ENCODE results near the gene CEP97. TPM values are rescaled to one million over a fixed set of nuclear protein-coding genes. Genes with fewer than 3 reads are reported as not detected.

Gene CEP97
- total and polyA plus RNA-seq, 2 experiments from 2014 or later, result 5.0 to 19.0 TPM

GRCh38 chr3:101814835-101815234 is 90.4 kb downstream of the CEP97 start:
- no peaks in the 10 kb centered on the region for H3K79me2 ChIP-seq (replicated peaks; ENCODE audit: insufficient read depth)
- H3F3A ChIP-seq (replicated peaks; ENCODE audit: low read depth), result no peaks in the 10 kb centered on the region
- Mint-ChIP-seq H3K27ac (no peak overlapping the region), H3K27me3 (ENCODE audit: insufficient read depth, low read depth, poor library complexity) (peaks cover 4% of the 10 kb centered on the region), H3K4me1 (peaks cover 6% of the 10 kb centered on the region; the same call in 2 of the 3 replicates), H3K36me3 (ENCODE audit: low read depth) (no peaks in the 10 kb centered on the region), H3K4me3 (no peak overlapping the region), H3K9me3 (no peaks in the 10 kb centered on the region)
- no peaks in the 10 kb centered on the region for H4K20me1 ChIP-seq (replicated peaks; ENCODE audit: insufficient read depth)
- no peak overlapping the region for H3K4me2 ChIP-seq
- no peak for DNase-seq (ENCODE audit: low spot score)
- H2AFZ ChIP-seq, result no peak overlapping the region
- no peaks in the 10 kb centered on the region for H3K27me3 ChIP-seq (ENCODE audit: insufficient read depth)
- no peaks in the 10 kb centered on the region for H3K4me1 ChIP-seq (ENCODE audit: insufficient read depth)
- no peak for ATAC-seq
- no peaks in the 10 kb centered on the region for H3K36me3 ChIP-seq (ENCODE audit: insufficient read depth)
- no peak overlapping the region for H3K4me3 ChIP-seq
- TF ChIP-seq ZNF462 (CRISPR knock-in tag; IDR thresholded peaks at IDR 0.05), result no peak
- TF ChIP-seq EZH2 (IDR thresholded peaks at IDR 0.05; ENCODE audit: low read depth, unreplicated experiment), result no peak
- no peak for TF ChIP-seq REST (IDR thresholded peaks at IDR 0.05; ENCODE audit: unreplicated experiment)
- TF ChIP-seq CTCF (conservative IDR thresholded peaks at IDR 0.05; ENCODE audit: low read depth in 2 of 2), result no peak
- TF ChIP-seq JUNB (IDR thresholded peaks at IDR 0.05; ENCODE audit: unreplicated experiment), result no peak
- no peak for TF ChIP-seq NANOG (IDR thresholded peaks at IDR 0.05; ENCODE audit: borderline replicate concordance)
- no peak for TF ChIP-seq CREB1 (CRISPR knock-in tag; IDR thresholded peaks at IDR 0.05; ENCODE audit: low read depth)
- no peak for TF ChIP-seq ZNF331 (CRISPR knock-in tag; IDR thresholded peaks at IDR 0.05; ENCODE audit: low read depth)
- no peaks in the 10 kb centered on the region for H3K9me2 ChIP-seq (ENCODE audit: insufficient read depth)
- H3K27ac ChIP-seq (ENCODE audit: low read depth), result no peak overlapping the region
